ENCODE data around the gene ALPL.

The ALPL gene

DNA sequence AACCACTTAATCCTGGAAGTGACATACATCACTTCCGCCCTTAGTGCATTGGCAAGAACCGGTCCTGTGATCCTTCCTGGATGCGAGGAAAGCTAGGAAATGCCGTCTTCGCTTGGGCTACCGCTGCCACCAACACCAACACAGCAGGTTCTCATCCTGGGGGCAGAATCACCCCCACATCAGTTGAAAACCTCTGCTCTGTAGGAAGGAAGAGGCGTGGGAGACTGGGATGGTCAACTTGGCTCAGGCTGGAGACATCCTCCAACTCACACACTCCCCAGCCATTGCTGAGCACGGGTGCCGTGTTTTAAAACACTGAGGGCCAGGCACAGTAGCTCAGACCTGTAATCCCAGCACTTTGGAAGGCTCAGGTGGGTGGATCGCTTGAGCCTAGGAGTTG, 74.9 kb downstream of the ALPL start:
- Histone ChIP-seq H3F3A (ENCODE audit: insufficient read depth) (no peaks in the 10 kb centered on the region), H3K4me2 (ENCODE audit: low read depth, low read length, poor library complexity, severe bottlenecking) (no peak overlapping the region), H3K9ac (ENCODE audit: low read length) (no peak overlapping the region), H4K20me1 (ENCODE audit: low read depth, low read length) (no peaks in the 10 kb centered on the region), H3K27ac (ENCODE audit: low read depth, low read length) (no peak overlapping the region), H3K9me2 (replicated peaks; ENCODE audit: insufficient read depth, low read length) (no peaks in the 10 kb centered on the region), H3K4me3 (ENCODE audit: insufficient read depth, low read length, poor library complexity, severe bottlenecking) (no peak overlapping the region), H3K36me3 (ENCODE audit: low read length) (no peaks in the 10 kb centered on the region), H2AFZ (ENCODE audit: low read depth, low read length, severe bottlenecking) (no peak overlapping the region), H3K79me2 (ENCODE audit: insufficient read depth, low read length) (no peaks in the 10 kb centered on the region), H3K27me3 (ENCODE audit: low read length) (no peaks in the 10 kb centered on the region), H3K9me3 (ENCODE audit: insufficient read depth, low read length) (no peaks in the 10 kb centered on the region)
- TF ChIP-seq, protein P1, sequence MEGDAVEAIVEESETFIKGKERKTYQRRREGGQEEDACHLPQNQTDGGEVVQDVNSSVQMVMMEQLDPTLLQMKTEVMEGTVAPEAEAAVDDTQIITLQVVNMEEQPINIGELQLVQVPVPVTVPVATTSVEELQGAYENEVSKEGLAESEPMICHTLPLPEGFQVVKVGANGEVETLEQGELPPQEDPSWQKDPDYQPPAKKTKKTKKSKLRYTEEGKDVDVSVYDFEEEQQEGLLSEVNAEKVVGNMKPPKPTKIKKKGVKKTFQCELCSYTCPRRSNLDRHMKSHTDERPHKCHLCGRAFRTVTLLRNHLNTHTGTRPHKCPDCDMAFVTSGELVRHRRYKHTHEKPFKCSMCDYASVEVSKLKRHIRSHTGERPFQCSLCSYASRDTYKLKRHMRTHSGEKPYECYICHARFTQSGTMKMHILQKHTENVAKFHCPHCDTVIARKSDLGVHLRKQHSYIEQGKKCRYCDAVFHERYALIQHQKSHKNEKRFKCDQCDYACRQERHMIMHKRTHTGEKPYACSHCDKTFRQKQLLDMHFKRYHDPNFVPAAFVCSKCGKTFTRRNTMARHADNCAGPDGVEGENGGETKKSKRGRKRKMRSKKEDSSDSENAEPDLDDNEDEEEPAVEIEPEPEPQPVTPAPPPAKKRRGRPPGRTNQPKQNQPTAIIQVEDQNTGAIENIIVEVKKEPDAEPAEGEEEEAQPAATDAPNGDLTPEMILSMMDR (IDR thresholded peaks at IDR 0.05; ENCODE audit: insufficient read depth, low read length, poor library complexity, severe bottlenecking): no peak
- TF ChIP-seq EZH2phosphoT487 (conservative IDR thresholded peaks at IDR 0.05; ENCODE audit: low read length): no peak

DNA sequence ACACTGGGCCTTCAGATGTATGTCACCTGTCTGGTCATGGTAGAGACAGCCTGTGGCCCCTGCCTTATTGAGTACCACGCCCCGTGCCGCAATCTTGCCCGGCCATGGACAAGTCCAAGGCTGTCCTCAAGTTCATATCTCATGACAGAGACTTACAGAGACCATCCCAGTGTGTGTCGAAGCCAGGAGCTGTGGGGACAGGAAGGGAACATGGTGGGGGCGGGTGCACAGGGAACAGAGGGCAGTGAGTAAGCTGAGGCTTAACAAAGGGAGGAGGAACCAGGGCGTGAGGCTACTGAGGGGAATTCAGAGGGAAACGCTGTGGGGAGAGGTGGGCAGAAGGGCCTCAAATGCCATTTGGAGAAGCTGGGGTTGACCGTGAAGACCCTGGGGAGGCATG, 75.8 kb downstream of the ALPL start:
- no peaks in the 10 kb centered on the region for H3F3A ChIP-seq (ENCODE audit: insufficient read depth)
- no peaks in the 10 kb centered on the region for H3K27me3 ChIP-seq (ENCODE audit: low read length)
- H3K9me3 ChIP-seq (ENCODE audit: insufficient read depth, low read length): no peaks in the 10 kb centered on the region
- H3K9me2 ChIP-seq (replicated peaks; ENCODE audit: insufficient read depth, low read length): no peaks in the 10 kb centered on the region
- H3K9ac ChIP-seq (ENCODE audit: low read length): no peak overlapping the region
- no peak overlapping the region for H3K4me3 ChIP-seq (ENCODE audit: insufficient read depth, low read length, poor library complexity, severe bottlenecking)
- no peak overlapping the region for H2AFZ ChIP-seq (ENCODE audit: low read depth, low read length, severe bottlenecking)
- no peak overlapping the region for H3K27ac ChIP-seq (ENCODE audit: low read depth, low read length)
- no peaks in the 10 kb centered on the region for H3K79me2 ChIP-seq (ENCODE audit: insufficient read depth, low read length)
- H3K36me3 ChIP-seq (ENCODE audit: low read length): no peaks in the 10 kb centered on the region
- H4K20me1 ChIP-seq (ENCODE audit: low read depth, low read length): no peaks in the 10 kb centered on the region
- TF ChIP-seq, protein P1 (IDR thresholded peaks at IDR 0.05; ENCODE audit: insufficient read depth, low read length, poor library complexity, severe bottlenecking): no peak
- TF ChIP-seq EZH2phosphoT487 (conservative IDR thresholded peaks at IDR 0.05; ENCODE audit: low read length): no peak
- no peak overlapping the region for H3K4me2 ChIP-seq (ENCODE audit: low read depth, low read length, poor library complexity, severe bottlenecking)

DNA sequence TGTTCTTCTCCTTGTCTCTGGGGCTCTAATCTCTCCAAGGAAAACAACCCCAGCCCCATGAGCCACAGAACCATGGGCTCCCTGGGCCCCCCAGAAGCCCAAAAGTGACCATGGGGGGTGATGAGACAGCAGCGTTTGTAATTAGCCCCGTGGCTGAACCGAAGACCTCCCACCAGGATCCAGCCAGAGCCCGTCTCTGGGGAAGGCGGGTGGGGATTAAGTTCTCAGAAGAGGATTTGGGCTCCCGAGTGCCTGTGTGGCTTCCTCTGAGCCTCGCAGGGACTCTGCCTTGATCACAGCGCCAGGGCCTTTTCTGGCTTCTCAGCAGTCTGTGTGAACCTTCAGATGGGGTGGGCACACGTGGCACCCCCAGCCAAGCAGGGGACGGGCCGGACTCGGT, 77.0 kb downstream of the ALPL start:
- H3K9me3 ChIP-seq (ENCODE audit: insufficient read depth, low read length): no peaks in the 10 kb centered on the region
- no peaks in the 10 kb centered on the region for H3K36me3 ChIP-seq (ENCODE audit: low read length)
- no peaks in the 10 kb centered on the region for H4K20me1 ChIP-seq (ENCODE audit: low read depth, low read length)
- TF ChIP-seq EZH2phosphoT487 (conservative IDR thresholded peaks at IDR 0.05; ENCODE audit: low read length): no peak
- TF ChIP-seq, protein P1 (IDR thresholded peaks at IDR 0.05; ENCODE audit: insufficient read depth, low read length, poor library complexity, severe bottlenecking): no peak
- H3K27ac ChIP-seq (ENCODE audit: low read depth, low read length): no peak overlapping the region
- H3K9me2 ChIP-seq (replicated peaks; ENCODE audit: insufficient read depth, low read length): no peaks in the 10 kb centered on the region
- no peaks in the 10 kb centered on the region for H3F3A ChIP-seq (ENCODE audit: insufficient read depth)
- H3K79me2 ChIP-seq (ENCODE audit: insufficient read depth, low read length): no peaks in the 10 kb centered on the region
- H3K9ac ChIP-seq (ENCODE audit: low read length): no peak overlapping the region
- H2AFZ ChIP-seq (ENCODE audit: low read depth, low read length, severe bottlenecking): no peak overlapping the region
- H3K4me2 ChIP-seq (ENCODE audit: low read depth, low read length, poor library complexity, severe bottlenecking): no peak overlapping the region
- no peaks in the 10 kb centered on the region for H3K27me3 ChIP-seq (ENCODE audit: low read length)
- H3K4me3 ChIP-seq (ENCODE audit: insufficient read depth, low read length, poor library complexity, severe bottlenecking): no peak overlapping the region
